Measurements from ENCODE around the gene MBD3L1. TPM values are rescaled to one million over a fixed set of nuclear protein-coding genes. Genes with fewer than 3 reads are reported as not detected.

MBD3L1 gene
- total and polyA plus RNA-seq, 2 donors (not counting 1 experiment from before 2014, with no cell fraction given), result not detected

- TF ChIP-seq EZH2 (IDR thresholded peaks at IDR 0.05; ENCODE audit: low read length, missing control alignments) (no peak), CTCF (conservative IDR thresholded peaks at IDR 0.05 in 1 of 2, IDR thresholded peaks at IDR 0.05 in 1 of 2; ENCODE audit: low read depth in 1 of 2, low read length in 2 of 2) (no peak)
- H3K9ac ChIP-seq (ENCODE audit: insufficient read depth, low read length), result no peak overlapping the region
- H3K79me2 ChIP-seq (ENCODE audit: control insufficient read depth, insufficient read depth, low read length), result no peaks in the 10 kb centered on the region
- no peaks in the 10 kb centered on the region for H3K4me1 ChIP-seq (ENCODE audit: control insufficient read depth, extremely low read depth, insufficient read depth, low read length)
- H3K4me2 ChIP-seq (ENCODE audit: extremely low read depth, insufficient read depth, low read length), result no peak overlapping the region
- H3K27ac ChIP-seq (ENCODE audit: insufficient read depth, low read length), result no peak overlapping the region
- no peaks in the 10 kb centered on the region for H3K36me3 ChIP-seq (ENCODE audit: control insufficient read depth, insufficient read depth, low read length)
- no peaks in the 10 kb centered on the region for H4K20me1 ChIP-seq (ENCODE audit: control insufficient read depth, extremely low read depth, insufficient read depth, low read length)
- H3K9me3 ChIP-seq (ENCODE audit: control insufficient read depth, insufficient read depth, low read depth, low read length), result no peaks in the 10 kb centered on the region
- H3K4me3 ChIP-seq (replicated peaks in 1 of 4; ENCODE audit: control extremely low read depth in 1 of 4, insufficient read depth in 1 of 4, low read depth in 3 of 4, low read length in 4 of 4), result no peak overlapping the region
- no peaks in the 10 kb centered on the region for H3K27me3 ChIP-seq (ENCODE audit: control insufficient read depth, insufficient read depth, low read length)
- DNase-seq (ENCODE audit: low read depth in 2 of 2), result no peak
- no peak overlapping the region for H2AFZ ChIP-seq (ENCODE audit: low read length)
Measured at GRCh38 chr19:8887364-8887763, 55.2 kb downstream of the MBD3L1 start.

GRCh38 chr19:8890260-8890659, 58.1 kb downstream of the MBD3L1 start:
- no peak overlapping the region for H3K9ac ChIP-seq (ENCODE audit: insufficient read depth, low read length)
- no peak overlapping the region for H3K4me3 ChIP-seq (replicated peaks in 1 of 4; ENCODE audit: control extremely low read depth in 1 of 4, insufficient read depth in 1 of 4, low read depth in 3 of 4, low read length in 4 of 4)
- H3K4me1 ChIP-seq (ENCODE audit: control insufficient read depth, extremely low read depth, insufficient read depth, low read length), result no peaks in the 10 kb centered on the region
- no peak overlapping the region for H3K27ac ChIP-seq (ENCODE audit: insufficient read depth, low read length)
- no peaks in the 10 kb centered on the region for H3K36me3 ChIP-seq (ENCODE audit: control insufficient read depth, insufficient read depth, low read length)
- H4K20me1 ChIP-seq (ENCODE audit: control insufficient read depth, extremely low read depth, insufficient read depth, low read length), result no peaks in the 10 kb centered on the region
- H3K79me2 ChIP-seq (ENCODE audit: control insufficient read depth, insufficient read depth, low read length), result no peaks in the 10 kb centered on the region
- H2AFZ ChIP-seq (ENCODE audit: low read length), result no peak overlapping the region
- DNase-seq (ENCODE audit: low read depth in 2 of 2), result no peak
- no peak overlapping the region for H3K4me2 ChIP-seq (ENCODE audit: extremely low read depth, insufficient read depth, low read length)
- no peak for TF ChIP-seq EZH2 (IDR thresholded peaks at IDR 0.05; ENCODE audit: low read length, missing control alignments)
- no peaks in the 10 kb centered on the region for H3K9me3 ChIP-seq (ENCODE audit: control insufficient read depth, insufficient read depth, low read depth, low read length)
- no peaks in the 10 kb centered on the region for H3K27me3 ChIP-seq (ENCODE audit: control insufficient read depth, insufficient read depth, low read length)

Other genes with a start within 250 kb of the MBD3L1 start
- gene ADAMTS10, start 221.7 kb upstream of the MBD3L1 start, total RNA-seq, result 11.2 and 13.1 TPM in 2 replicates
- 0.81 and 2.0 TPM in 2 replicates for gene ADAMTS10, start 221.7 kb upstream of the MBD3L1 start, polyA plus RNA-seq
- not detected in 2 replicates for gene NFILZ, start 201.7 kb upstream of the MBD3L1 start, total RNA-seq
- not detected in 2 replicates for gene NFILZ, start 201.7 kb upstream of the MBD3L1 start, polyA plus RNA-seq
- not detected in 2 replicates for gene ACTL9, start 133.6 kb upstream of the MBD3L1 start, total RNA-seq
- gene ACTL9, start 133.6 kb upstream of the MBD3L1 start, polyA plus RNA-seq, result not detected in 2 replicates
- not detected in 2 replicates for gene OR2Z1, start 110.7 kb upstream of the MBD3L1 start, total RNA-seq
- gene OR2Z1, start 110.7 kb upstream of the MBD3L1 start, polyA plus RNA-seq, result not detected in 2 replicates
- gene ZNF558, start 73 bp upstream of the MBD3L1 start, total RNA-seq, result 38.6 and 48.0 TPM in 2 replicates
- 12.6 and 17.2 TPM in 2 replicates for gene ZNF558, start 73 bp upstream of the MBD3L1 start, polyA plus RNA-seq
- not detected in 2 replicates for gene MUC16, start 178.0 kb downstream of the MBD3L1 start, total RNA-seq
- not detected in 2 replicates for gene MUC16, start 178.0 kb downstream of the MBD3L1 start, polyA plus RNA-seq

All from fibroblast of lung (primary cell).